ENCODE results near the gene RNF151. TPM values are rescaled to one million over a fixed set of nuclear protein-coding genes. Genes with fewer than 3 reads are reported as not detected.
A peak's percentile ranks its signal among the peaks of the same experiment; 100 is the strongest.

The RNF151 gene
- total and polyA plus RNA-seq, 2 of the 13 experiments (the other 11 are each of a cell fraction or from before 2014, with no cell fraction given), result not detected

DNA sequence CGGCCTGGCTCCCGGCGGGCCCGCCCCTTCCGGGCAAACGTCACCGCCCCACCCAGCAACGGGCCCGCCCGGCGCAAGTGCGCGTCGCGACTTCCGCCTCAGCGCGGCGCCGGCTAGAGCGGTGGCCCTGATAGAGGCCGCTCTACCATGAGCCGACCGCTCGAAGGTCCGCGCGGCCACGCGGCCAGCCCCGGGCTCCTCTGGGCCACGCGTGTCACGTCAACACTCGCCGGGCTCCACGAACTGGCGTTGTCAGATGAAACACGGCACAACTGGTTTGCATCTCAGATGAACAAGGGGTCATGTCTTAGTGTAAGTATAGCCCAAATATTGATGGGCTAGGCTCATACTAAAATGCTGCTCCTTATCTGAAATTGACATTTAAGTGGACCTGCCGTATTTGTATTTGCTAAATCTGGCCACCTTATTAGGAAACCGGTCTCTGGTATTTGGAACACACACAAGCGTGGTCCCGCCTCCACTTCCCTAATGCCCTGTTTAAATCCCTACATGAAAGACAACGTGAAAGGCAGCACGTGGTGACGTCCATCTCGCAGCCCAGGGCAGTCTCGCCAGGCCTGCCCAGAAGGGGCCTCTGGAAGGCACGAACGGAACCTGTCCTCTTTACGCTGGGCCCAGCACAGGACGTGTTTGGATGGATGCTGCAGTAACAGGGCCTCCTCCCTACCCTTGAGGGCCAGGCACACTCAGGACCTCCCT lies 43.3 kb downstream of the RNF151 start, which contains the start of gene ZNF598 (continued):
- TF ChIP-seq, protein P1, sequence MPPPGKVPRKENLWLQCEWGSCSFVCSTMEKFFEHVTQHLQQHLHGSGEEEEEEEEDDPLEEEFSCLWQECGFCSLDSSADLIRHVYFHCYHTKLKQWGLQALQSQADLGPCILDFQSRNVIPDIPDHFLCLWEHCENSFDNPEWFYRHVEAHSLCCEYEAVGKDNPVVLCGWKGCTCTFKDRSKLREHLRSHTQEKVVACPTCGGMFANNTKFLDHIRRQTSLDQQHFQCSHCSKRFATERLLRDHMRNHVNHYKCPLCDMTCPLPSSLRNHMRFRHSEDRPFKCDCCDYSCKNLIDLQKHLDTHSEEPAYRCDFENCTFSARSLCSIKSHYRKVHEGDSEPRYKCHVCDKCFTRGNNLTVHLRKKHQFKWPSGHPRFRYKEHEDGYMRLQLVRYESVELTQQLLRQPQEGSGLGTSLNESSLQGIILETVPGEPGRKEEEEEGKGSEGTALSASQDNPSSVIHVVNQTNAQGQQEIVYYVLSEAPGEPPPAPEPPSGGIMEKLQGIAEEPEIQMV (CRISPR knock-in tag; IDR thresholded peaks at IDR 0.05; ENCODE audit: low read depth), result peak; percentile 64; the same call in 1 of the 2 replicates
- TF ChIP-seq ZNF792 (CRISPR knock-in tag; IDR thresholded peaks at IDR 0.05) (0 out of 2 replicates have a peak, but pooled peaks have one; percentile 36), ZSCAN29 (CRISPR knock-in tag; conservative IDR thresholded peaks at IDR 0.05) (no peak), XBP1 (CRISPR knock-in tag; IDR thresholded peaks at IDR 0.05) (no peak), NCOA5 (CRISPR knock-in tag; IDR thresholded peaks at IDR 0.05) (no peak), ZNF775 (CRISPR knock-in tag; IDR thresholded peaks at IDR 0.05; ENCODE audit: borderline replicate concordance) (no peak), ATM (IDR thresholded peaks at IDR 0.05; ENCODE audit: borderline replicate concordance) (no peak), RFXANK (CRISPR knock-in tag; IDR thresholded peaks at IDR 0.05) (no peak), RNF2 (conservative IDR thresholded peaks at IDR 0.05; ENCODE audit: low read depth) (peak; percentile 74), STAG1 (CRISPR knock-in tag; IDR thresholded peaks at IDR 0.05) (no peak), RBAK (CRISPR knock-in tag; IDR thresholded peaks at IDR 0.05) (no peak)
- TF ChIP-seq, protein P2, sequence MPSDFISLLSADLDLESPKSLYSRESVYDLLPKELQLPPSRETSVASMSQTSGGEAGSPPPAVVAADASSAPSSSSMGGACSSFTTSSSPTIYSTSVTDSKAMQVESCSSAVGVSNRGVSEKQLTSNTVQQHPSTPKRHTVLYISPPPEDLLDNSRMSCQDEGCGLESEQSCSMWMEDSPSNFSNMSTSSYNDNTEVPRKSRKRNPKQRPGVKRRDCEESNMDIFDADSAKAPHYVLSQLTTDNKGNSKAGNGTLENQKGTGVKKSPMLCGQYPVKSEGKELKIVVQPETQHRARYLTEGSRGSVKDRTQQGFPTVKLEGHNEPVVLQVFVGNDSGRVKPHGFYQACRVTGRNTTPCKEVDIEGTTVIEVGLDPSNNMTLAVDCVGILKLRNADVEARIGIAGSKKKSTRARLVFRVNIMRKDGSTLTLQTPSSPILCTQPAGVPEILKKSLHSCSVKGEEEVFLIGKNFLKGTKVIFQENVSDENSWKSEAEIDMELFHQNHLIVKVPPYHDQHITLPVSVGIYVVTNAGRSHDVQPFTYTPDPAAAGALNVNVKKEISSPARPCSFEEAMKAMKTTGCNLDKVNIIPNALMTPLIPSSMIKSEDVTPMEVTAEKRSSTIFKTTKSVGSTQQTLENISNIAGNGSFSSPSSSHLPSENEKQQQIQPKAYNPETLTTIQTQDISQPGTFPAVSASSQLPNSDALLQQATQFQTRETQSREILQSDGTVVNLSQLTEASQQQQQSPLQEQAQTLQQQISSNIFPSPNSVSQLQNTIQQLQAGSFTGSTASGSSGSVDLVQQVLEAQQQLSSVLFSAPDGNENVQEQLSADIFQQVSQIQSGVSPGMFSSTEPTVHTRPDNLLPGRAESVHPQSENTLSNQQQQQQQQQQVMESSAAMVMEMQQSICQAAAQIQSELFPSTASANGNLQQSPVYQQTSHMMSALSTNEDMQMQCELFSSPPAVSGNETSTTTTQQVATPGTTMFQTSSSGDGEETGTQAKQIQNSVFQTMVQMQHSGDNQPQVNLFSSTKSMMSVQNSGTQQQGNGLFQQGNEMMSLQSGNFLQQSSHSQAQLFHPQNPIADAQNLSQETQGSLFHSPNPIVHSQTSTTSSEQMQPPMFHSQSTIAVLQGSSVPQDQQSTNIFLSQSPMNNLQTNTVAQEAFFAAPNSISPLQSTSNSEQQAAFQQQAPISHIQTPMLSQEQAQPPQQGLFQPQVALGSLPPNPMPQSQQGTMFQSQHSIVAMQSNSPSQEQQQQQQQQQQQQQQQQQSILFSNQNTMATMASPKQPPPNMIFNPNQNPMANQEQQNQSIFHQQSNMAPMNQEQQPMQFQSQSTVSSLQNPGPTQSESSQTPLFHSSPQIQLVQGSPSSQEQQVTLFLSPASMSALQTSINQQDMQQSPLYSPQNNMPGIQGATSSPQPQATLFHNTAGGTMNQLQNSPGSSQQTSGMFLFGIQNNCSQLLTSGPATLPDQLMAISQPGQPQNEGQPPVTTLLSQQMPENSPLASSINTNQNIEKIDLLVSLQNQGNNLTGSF (CRISPR knock-in tag; IDR thresholded peaks at IDR 0.05), result no peak
- TF ChIP-seq, protein P3, sequence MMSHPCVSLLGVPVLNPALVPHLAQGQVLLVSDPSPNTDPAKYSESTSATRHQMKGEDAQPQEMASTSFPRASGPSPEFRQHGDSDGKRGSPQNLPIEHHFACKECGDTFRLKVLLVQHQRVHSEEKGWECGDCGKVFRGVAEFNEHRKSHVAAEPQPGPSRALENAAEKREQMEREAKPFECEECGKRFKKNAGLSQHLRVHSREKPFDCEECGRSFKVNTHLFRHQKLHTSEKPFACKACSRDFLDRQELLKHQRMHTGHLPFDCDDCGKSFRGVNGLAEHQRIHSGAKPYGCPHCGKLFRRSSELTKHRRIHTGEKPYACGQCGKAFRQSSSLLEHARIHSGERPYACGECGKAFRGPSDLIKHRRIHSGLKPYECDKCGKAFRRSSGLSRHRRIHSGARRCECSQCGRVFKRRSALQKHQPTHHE (CRISPR knock-in tag; IDR thresholded peaks at IDR 0.05; ENCODE audit: borderline replicate concordance), result no peak
- TF ChIP-seq, protein P4, sequence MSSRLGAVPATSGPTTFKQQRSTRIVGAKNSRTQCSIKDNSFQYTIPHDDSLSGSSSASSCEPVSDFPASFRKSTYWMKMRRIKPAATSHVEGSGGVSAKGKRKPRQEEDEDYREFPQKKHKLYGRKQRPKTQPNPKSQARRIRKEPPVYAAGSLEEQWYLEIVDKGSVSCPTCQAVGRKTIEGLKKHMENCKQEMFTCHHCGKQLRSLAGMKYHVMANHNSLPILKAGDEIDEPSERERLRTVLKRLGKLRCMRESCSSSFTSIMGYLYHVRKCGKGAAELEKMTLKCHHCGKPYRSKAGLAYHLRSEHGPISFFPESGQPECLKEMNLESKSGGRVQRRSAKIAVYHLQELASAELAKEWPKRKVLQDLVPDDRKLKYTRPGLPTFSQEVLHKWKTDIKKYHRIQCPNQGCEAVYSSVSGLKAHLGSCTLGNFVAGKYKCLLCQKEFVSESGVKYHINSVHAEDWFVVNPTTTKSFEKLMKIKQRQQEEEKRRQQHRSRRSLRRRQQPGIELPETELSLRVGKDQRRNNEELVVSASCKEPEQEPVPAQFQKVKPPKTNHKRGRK (CRISPR knock-in tag; IDR thresholded peaks at IDR 0.05), result no peak
- TF ChIP-seq, protein P5, sequence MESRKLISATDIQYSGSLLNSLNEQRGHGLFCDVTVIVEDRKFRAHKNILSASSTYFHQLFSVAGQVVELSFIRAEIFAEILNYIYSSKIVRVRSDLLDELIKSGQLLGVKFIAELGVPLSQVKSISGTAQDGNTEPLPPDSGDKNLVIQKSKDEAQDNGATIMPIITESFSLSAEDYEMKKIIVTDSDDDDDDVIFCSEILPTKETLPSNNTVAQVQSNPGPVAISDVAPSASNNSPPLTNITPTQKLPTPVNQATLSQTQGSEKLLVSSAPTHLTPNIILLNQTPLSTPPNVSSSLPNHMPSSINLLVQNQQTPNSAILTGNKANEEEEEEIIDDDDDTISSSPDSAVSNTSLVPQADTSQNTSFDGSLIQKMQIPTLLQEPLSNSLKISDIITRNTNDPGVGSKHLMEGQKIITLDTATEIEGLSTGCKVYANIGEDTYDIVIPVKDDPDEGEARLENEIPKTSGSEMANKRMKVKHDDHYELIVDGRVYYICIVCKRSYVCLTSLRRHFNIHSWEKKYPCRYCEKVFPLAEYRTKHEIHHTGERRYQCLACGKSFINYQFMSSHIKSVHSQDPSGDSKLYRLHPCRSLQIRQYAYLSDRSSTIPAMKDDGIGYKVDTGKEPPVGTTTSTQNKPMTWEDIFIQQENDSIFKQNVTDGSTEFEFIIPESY (CRISPR knock-in tag; IDR thresholded peaks at IDR 0.05), result no peak
- TF ChIP-seq, protein P6, sequence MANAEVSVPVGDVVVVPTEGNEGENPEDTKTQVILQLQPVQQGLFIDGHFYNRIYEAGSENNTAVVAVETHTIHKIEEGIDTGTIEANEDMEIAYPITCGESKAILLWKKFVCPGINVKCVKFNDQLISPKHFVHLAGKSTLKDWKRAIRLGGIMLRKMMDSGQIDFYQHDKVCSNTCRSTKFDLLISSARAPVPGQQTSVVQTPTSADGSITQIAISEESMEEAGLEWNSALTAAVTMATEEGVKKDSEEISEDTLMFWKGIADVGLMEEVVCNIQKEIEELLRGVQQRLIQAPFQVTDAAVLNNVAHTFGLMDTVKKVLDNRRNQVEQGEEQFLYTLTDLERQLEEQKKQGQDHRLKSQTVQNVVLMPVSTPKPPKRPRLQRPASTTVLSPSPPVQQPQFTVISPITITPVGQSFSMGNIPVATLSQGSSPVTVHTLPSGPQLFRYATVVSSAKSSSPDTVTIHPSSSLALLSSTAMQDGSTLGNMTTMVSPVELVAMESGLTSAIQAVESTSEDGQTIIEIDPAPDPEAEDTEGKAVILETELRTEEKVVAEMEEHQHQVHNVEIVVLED (CRISPR knock-in tag; IDR thresholded peaks at IDR 0.05; ENCODE audit: borderline replicate concordance), result peak; percentile 76

Measured in HepG2 (cell line).